SIG-M5 (cell line): ENCODE results near the gene EDRF1.

Source experiments
- DNase-seq: peaks from one replicate; lab custom pipeline; 2025; lab: John Stamatoyannopoulos, UW

The EDRF1 gene

DNA sequence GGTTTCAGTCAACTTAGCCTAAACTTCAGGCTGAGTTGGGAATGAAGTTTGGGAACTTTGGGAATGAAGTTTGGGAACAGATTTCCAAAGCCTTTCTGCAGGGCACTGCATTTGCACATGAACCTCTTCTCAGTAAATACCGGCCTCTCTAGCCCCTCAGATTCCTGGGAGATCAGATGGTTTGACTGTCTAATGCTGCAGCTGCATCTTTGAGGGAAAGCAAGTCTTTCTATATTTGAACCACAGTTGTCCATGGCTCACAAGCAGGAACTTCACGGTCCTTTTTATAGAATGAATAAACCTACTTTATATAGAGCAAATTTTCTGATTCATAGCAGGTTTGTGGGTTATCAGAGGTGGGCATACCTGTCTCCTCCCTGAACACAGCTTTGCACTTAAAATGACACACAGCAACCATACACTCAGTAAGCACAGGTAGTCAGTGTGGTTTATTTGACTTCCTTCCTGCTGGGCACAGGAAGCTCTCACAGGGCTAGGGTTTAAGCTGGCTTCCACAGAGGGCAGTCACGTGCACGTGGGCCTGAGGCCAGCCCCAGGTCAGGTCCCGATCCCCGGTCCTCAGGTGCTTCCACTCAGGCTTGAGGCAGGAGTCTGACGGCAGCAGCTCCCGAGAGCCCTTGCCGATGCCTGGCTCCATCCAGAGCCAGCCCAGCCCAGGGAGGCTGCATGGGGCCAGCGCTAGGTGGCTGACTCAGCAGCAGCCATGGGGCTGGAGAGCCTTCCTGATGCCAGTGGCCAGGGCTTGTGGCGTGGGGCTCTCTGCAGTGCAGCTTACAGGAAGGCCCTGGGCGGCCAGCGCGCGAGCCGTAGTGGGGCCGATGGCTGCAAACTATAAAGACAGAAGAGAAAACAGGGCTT lies 68.9 kb downstream of the EDRF1 start:
- no peak for DNase-seq

- no peak for DNase-seq
Measured at GRCh38 chr10:125792342-125793300, 73.1 kb downstream of the EDRF1 start.

DNA sequence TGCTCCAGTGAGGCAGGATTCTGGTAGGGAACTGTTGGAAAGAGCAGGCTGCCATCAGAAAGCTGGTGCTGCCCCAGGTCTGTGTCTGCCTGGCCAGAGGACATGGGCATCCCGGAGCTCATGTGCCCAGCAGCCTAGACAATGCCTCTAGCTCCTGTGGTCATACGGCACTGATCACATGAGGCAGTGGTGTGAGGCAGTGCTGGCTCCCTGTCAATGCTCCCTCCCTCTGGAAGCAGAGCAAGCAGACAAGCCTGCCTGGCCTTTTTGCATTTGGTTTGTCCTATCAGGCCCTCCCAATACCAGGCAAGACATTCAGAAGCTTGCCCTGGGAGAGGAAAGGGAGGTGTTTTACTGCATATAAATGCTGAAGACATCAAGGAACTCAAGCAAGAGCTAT lies 75.6 kb downstream of the EDRF1 start:
- no peak for DNase-seq

DNA sequence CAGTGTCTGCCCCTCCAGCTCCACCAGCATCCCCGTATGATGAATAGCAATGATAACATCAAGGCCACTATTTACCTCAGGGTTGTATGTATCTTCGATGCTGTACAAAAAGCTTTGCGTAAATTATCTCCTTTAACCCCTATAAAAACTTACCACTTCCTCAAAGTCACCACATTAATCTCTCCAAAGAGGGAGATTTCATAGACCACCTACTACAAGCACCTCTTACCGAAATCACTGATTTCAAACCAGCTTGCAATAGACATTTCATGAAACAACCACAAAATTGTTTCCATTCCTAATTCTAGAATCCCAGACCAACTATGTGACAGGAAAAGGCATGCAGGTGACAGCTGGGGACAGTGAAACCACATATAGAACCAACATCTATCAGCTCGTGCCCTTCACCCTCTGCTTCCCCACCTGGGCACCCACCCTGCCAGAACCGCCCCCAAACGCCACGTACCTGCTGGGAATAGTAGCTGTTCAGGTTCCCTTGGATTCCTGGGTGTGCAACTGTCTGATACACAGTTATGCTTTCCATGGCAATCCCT lies 76.2 kb downstream of the EDRF1 start:
- DNase-seq = no peak

GRCh38 chr10:125797424-125797823 lies 77.9 kb downstream of the EDRF1 start:
- DNase-seq = no peak

DNA sequence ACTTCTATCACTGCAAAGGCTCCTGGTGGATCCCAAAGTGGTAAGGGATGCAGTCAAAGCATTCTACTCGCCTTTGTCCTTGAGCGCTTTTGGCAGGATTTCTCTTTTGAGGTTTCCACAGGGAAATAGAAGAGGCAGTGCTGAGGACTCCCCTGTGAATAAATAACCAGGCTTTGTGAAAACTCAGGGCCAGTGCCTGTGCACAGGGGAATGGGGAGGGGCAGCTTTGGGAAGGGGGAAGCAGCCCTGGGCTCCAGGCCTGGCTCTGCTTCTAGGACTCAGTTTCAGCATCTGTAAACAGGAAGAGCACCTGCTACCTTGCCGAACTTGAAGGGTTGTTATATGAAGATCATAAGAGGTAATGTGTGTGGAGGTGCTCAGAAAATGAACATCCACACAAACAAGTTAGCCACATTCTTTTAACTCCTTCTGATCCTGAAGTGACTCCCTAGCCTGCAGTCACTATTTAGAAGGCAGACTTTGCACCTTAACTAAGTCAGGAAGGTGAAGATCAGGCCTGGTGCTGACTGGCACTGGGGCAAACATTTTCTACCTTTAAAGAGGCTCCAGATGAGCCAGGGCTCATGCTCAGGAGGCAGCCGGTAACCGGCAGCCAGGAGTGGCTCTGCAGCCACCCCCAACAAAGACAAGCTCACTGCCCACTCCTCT lies 78.6 kb downstream of the EDRF1 start:
- no peak for DNase-seq

GRCh38 chr10:125799451-125800182 lies 80.1 kb downstream of the EDRF1 start:
- no peak for DNase-seq

- DNase-seq = no peak
Measured at GRCh38 chr10:125801574-125801973, 82.1 kb downstream of the EDRF1 start.

DNA sequence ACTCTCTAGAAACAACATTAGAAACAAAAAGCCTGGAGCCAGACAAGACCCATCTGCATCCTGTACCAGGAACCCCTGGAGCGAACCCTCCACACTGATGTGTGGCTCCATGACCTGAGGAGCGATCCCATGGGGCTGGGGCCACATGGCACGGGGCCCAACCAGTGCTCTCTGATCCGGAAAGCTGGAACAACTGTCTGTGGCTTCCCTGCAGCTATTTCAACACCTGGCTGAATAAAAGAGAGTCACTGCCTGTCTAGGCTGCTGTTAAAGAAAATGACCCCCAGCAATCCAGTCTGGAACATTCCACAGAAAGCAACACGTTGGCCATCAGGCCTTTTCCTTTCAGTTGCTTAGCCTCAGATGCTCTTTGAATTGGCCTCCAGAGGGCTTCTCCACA lies 82.6 kb downstream of the EDRF1 start:
- DNase-seq = no peak

DNA sequence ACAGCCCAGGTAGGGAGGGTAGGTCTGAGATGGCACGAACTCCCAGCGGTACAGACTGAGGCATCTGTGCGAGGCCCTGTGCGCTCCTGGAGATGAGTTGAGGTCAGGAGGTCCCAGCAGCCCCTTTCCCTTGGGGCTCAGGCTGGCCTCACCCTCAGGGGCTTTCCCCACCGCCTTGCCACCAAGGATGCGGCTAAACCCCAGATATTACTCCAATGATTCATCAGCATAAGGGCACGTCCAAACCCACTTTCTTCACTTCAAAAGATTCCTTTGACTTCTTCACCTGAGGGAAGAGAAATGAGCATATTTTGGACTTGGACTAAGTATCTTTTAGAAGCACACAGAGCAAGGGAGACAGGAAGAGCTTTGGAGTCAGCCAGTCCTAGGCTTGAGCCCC lies 83.2 kb downstream of the EDRF1 start:
- no peak for DNase-seq

DNA sequence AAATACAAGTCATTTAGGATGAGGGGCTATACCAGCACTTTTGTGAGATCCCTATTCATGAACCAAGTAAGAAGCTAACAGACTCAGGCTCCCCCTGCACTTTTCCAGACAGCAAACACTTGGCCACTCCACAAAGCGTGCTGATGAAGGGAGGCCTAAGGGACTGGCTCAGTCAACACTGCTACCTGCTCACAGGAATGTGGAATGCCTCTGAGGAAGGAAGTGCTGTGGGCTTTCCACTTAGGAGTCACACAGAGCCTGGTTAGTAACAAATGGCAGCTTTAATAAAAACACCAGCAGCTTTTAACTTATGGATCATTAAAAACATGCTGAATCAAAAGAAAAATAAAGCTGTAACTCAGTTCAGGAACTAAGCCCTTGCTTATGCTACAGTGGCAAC lies 88.5 kb downstream of the EDRF1 start:
- DNase-seq = no peak

DNA sequence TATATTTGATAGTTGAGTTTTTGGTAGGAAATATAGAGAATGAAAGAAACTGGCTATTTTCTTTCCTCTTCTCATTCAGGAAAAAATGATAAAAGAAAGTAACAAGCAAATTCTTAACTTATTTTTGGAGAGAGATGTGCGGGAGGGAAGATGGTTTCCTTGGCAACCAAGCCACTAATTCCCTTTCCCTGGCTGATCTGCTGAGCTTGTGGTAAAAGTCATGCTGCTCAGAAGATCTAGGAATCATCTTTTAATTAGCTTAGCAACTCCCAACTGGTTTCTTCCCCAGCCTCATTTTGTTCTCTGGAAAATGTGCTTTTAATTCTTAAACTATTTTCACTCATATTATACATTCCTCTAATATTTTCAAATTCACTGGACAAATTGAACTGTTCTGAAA lies 91.7 kb downstream of the EDRF1 start:
- DNase-seq = no peak

DNA sequence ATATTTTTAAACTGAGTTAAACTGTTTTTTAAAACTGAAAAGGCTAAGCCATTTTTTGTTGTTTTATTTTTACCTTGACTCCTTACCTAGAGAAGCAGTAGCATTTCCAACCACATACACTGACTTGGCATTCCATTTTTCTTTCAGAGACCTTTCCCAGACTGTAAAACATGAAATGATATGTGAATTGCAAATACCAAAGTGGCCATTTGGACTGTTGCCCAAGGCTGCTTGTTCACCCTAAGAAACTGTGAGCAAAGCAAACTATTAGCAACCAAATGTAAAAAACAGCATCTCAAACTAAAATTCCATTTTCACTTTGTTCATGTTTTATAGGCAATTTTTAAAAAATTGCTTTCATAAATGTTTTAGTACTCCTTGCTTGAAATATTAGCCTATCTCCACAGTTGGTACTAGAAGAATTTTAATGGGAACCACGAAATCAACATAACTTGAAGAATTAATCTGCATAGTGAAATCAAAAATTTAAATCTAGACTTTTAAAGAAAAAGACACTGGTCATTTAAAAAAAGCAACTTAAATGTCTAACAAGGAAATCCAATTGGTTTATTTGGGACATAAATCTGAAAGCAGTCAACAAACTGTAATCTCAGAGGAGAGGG lies 92.7 kb downstream of the EDRF1 start:
- no peak for DNase-seq
